Stimulated activated CD8-positive, alpha-beta memory T cell treated with anti-CD3 and anti-CD28 coated beads, Interleukin-7, amount 100 ng/mL, for 24 hours (primary cell): ENCODE results near the gene CD276.
"Not testable (repeated sequence)": the region's sequence is repeated elsewhere in the genome, so short reads cannot be mapped to it uniquely, and the experiment has no call there.

ENCODE experiments used
- DNase-seq: peaks from one replicate; pipeline ENCODE4 v3.0.0-alpha.2; 2020; ENCODE audit warnings: low read depth

The CD276 gene

DNA sequence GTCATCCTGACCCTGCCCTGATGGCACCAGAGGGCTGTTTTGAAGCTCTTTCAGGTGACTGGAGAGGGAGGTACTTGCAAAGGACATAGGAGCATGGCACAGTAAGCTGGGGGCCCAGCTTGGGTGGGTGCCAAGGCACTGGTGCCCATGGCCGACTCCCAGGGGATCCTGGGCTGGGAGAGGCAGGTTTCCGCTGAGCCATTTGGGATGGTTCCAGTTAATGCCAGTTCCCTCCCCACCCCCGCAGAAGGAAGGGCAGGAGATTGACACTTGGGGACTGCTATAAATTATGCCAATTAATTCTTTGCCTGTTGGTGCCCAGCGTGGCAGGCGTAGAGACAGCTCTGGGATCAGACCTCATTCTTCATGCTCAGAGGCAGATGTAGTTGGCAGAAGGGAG, 26.1 kb downstream of the CD276 start:
- DNase-seq: no peak

DNA sequence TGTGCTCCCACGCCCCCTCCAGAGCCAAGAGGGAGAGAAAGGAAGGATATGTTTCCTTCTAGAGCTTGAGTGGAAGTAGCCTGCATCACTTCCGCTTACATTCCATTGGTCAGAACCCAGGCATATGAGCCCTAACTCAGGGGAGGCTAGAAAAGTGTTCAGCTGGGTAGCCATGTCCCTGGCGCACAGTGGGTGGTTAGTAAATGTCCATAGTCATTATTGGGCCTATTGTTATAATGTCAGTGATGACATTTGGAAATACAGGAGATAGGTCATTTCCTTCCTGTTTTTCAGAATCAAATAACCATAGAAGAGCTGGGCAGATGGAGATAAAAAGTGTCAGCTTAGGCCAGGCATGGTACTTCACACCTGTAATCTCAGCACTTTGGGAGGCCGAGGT, 27.3 kb downstream of the CD276 start:
- DNase-seq: no peak

DNA sequence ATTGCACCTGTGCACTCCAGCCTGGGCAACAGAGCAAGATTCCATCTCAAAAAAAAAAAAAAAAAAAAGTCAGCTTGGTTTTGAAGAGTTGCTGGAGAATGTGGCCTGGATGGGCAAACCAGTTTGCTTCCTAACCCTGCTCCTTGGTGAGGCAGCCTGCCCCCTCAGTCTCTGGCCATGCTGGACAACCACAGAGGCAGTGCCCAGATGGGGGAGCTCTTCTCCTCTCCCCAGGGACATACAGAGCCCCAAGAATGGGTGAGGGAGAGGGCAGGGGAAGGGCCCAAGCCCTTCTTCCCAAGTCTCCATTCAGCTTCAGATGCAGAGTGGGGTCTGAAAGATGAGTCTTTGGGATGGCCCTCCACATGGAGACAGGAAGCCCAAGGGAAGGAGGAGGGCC, 27.9 kb downstream of the CD276 start:
- no peak for DNase-seq

DNA sequence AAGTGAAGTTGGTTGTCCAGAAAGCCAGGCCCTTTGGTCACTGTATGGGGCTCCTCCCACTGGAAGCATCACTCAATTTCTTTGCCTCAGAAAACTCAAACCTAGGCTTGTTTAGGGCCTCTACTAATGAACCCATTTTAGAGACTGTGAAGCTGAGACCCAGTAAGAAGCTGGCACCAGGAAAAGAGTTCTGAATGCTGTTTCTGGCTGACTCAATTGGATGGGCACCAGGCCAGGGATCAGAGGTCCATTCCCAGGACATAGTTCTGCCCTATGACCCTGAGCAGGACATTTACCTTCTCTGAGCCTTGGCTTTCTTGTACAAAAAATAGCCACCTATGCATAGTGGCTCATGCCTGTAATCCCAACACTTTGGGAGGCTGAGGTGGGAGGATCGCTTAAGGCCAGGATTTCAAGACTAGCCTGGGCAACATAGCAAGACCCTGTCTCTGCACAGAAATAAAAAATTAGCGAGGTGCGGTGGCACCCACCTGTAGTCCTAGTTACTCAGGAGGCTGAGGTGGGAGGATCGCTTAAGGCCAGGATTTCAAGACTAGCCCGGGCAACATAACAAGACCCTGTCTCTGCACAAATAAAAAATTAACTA, 30.6 kb downstream of the CD276 start:
- no peak for DNase-seq

DNA sequence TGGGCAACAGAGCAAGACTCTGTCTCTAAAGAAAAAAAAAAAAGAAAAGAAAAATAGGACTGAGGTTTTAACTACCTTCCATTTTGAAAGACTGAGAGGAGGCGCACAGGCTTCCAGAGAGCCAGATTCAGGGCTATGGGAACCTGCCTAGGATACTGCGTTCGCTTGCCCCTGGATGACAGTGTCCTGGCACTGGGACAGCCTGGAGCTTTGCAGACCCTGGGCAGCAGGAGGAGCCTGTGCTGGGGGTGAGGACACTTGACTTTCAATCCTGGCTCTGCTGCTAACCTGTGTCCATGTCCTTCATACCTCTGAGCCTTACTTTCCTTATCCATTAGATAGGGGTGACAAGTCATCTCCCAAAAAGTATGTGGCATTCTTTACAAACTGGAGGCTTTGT, 31.2 kb downstream of the CD276 start:
- no peak for DNase-seq

DNA sequence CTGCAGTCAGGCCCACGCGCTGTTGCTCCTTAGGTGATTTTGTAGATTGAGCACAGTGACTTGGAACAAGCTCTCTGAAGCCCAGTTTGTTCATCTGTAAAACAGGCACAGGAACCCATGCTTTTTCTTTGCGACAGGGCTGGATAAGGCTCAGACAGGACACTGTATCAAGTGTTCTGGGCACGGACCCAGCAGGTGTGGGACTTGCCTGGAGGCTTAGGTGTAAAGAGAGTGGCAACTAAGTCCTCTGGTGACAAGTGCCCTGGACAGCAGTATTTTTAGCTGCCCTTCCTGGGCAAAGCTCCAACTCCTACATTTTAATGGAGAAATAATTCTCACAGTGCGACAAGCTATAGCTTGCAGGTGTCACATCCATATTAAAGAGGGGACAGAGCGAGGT, 32.2 kb downstream of the CD276 start:
- no peak for DNase-seq

DNA sequence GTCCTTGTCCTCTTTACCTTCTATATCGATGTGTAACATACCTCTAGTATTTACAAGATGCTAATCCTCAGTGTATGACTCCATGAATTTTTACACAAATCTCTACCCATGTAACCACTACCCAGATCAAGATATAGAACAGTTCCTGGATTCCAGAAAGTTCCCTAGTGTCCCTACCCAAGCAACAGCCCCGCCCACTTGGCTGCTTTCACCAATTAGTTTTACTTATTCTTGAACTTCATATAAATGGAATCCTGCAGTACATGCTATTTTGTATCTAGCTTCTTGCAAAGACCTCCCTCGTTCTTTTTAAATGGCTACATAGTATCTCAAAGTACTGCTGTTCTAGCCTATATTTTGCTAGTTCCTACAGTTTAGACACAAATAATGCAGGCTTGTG, 33.0 kb downstream of the CD276 start:
- DNase-seq: no peak

DNA sequence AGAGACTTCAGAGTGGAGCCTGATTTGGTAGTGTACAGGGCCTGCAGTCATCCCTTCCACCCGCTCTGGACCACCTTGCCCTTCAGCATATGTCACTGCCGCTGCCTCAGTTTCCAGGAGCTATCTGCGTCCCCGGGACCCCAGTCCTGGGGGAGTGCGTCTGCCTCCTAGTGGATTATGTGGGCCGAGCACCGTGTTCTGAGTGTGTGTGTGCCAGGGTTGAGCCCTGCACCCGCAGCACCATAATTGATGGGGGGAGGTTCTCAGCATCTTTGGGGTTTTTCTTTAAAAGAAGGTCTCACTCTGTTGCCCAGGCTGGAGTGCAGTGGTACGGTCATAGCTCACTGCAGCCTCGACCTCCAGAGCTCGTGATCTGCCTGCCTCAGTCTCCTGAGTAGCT, 33.6 kb downstream of the CD276 start:
- no peak for DNase-seq

DNA sequence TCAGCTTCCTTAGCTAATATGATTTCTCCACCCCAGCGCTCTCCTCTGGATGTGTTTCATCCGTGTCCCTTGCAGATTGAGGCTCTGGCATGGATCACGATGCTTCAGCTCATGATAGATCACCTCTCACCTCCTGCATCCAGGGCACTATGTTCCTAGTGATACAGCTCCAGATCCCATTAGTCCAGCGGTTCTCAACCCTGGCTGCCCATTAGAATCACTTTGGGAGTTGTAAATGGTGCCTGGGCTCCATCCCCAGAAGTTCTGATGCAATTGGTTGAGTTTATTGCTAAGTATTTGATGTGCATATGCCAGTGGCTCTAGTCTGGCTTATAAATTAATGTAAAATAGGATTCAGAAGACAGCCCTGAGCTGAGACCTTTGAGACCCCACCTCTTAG, 34.5 kb downstream of the CD276 start:
- no peak for DNase-seq

DNA sequence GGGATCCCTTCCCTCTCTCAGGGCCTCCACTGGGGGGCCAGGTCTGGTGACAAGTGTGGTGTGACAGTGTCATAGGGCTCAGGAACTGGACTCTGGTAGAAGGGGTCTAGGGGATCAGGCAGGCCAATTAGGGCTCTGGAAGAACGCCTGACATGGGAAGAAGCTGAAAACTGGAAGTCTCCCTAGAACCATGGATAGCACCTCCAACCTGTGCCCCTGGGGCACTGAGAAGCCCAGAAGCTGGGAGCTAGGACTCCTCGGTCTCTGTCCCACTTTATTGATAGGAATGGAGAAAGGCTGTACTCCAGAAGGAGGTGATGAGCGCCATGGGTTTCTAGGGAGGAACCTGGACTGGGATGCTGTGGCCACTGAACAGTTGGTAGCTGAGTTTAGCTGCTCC, 38.2 kb downstream of the CD276 start:
- no peak for DNase-seq

DNA sequence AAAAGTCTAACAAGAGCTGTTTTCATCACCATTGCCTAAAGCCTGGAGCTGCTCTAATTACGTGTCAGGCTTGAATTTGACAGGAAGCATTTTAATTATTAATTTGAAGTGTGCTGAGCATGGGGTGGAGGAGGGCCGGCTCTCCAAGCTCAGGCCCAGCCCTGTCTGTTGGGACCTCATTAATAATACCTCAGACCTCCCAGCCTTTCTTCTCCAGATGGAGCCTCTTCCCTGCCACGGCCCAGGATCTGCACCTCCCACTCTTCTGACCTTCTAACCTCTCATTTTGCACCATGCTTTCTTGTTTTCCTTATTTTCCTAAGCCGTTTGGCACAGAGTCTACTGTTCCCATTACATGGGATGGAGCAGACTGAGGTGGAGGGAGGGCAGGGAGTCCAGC, 39.0 kb downstream of the CD276 start:
- no peak for DNase-seq

DNA sequence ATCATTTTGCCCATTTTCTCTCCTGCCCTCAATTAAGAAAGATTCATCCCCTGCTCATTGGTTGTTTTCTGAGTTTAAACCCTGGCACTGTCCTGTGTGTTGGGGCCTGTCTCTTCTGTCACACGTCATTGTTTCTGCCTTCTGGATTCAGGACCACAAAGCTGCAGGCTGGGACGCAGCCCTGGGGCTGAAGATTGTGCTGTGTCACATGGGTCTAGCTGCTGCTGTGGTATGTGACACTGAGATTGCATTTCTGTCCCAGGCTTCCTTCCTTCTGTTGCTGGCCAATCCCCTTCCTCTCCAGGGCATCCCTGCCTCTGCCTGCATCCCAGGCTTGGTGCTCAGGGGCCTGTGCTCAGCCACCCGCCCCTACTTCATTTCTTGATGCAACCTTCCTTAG, 40.0 kb downstream of the CD276 start:
- DNase-seq: no peak

DNA sequence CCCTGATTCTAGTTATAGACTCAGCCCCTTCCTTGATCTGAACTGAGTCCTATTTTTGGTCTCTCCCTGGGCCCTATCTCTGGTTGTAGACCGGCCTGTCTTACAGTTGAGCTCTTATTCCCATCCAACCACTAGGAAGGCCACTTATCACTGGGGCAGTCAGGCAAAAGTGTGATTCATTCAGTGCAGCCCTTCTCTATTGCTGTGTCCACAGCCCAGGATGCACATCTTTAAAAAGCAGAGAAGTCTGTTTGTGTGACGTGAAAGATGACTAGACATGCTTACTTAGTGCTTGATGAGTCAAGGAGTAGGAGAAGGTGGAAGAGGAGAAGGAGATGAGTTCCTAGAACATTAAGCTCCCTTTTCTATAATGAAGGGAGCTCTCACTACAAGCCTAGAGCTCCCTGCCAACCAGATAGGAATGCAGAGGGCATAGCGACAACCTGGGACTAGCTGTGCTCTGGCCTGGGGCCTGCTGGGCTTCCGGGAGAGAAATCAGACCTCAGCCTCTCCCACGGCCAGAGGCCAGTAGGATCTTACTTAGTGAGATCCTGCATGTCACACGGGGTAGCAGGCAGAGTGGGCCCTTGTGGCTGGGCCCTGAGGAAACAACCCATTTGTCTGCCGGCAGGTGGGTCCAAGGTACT, 43.3 kb downstream of the CD276 start:
- DNase-seq: no peak

DNA sequence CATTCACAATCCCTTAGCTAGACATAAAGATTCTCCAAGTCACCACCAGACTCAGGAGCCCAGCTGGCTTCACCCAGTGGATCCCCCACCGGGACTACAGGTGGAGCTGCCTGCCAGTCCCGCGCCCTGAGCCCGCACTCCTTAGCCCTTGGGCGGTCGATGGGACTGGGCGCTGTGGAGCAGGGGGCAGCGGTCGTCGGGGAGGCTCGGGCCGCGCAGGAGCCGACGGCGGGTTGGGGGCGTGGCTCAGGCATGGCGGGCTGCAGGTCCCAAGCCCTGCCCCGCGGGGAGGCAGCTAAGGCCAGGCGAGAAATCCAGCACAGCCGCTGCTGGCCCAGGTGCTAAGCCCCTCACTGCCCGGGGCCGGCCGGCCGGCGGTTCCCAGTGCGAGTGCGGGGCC, 47.9 kb downstream of the CD276 start:
- DNase-seq: not testable (repeated sequence)

DNA sequence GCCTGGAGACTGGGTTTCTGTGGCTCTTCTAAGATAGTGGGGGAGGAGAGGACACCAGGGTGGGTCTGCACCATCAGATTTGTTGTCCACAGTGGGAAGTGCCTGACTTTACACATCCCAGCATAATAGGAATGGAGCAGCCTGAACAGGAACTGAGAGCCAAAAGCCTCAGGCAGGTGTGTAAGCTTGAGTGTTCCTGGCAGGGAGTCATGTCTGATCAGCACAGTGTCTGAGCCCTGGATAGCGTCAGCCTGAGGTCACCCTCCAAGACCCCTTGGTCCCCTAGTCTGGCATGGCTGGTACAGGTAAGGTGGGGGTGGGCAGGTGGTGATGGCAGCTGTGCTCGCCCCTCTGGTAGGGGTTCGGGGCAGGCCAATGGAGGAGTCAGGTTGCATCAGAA, 48.7 kb downstream of the CD276 start:
- no peak for DNase-seq

DNA sequence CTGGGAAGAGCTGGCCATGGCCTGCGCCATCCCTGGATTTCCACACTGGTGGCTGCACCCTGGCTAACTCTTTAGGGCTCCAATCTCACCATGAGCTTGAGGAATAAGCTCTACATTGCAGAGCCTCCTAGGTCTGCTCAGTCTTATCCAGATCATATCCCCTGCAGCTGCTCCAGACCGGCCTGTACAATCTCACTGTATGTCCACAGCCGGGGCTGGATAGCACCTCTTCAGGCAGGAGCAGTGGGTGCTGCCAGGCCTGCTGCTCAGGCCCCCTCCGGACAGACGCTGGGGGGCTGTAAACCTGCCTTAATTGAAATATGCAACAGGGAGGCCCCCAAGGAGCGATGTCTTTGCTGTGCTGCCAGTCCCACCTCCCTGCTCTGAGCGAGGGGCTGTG, 53.4 kb downstream of the CD276 start:
- DNase-seq: no peak

DNA sequence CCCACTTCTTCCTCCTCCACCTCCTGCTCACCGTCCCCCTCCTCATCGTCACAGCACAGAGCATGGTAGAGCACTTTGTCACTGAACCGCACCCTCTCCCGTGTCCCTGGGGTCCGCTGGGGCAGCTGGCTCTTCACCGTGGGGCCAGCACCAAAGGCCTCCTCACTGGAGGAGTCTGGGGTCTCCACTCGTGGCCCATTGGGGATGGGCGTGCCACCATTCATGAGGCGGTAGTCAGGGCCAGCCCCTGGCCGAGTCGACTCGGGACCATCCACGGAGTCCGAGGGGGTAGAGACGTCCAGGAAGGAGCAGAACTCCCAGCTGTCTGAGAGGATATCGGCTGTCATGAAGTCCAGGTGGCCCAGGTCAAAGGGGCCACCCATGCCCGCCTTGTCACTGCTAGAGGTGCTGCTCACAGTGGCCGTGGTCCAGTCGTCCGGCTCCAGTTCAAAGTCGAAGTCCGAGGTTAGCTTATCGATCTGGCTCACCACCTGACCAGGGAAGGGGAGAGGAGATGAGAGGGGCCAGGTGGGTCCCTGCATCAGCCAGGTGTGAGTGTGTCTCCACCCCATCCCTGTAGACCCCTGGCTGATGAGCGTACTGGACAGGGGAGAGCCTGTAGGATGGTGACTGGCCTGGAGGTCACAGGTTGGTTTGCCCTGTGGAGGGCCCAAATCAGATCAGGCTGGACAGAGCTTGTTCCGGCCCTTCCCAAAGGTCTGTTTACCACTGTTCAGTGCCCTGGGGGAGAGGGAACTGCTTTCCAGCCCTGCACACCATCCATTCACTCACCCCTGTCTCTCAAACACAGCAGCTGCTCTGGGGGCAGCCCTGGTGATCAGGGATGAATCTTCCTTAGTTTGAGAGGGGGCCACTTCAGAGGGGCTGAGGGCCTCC, 56.2 kb downstream of the CD276 start:
- DNase-seq: no peak

DNA sequence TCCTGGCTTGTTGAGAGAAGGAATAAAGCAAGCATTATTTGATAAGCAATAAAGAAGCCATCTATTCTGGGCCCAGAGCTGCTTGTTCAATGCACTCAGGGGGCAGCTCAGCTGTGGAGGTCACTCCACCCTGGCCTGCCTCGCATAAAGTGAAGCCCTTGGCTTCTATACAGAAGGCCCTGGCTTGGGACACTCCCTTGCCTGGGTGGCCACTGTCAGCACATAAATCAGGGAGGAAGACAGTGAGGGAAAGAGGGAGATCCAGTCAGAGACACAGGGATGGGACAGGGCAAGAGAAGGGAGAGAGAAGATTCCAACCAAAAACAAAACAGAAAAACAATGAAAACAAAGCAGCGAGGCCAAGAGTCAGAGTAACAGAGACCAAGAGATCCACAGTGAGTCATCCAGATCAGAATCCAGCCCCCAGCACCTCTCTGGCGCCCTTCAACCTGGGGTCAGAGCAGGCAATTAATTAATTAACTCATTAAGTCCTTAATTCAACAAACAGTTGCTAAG, 57.2 kb downstream of the CD276 start:
- DNase-seq: no peak

DNA sequence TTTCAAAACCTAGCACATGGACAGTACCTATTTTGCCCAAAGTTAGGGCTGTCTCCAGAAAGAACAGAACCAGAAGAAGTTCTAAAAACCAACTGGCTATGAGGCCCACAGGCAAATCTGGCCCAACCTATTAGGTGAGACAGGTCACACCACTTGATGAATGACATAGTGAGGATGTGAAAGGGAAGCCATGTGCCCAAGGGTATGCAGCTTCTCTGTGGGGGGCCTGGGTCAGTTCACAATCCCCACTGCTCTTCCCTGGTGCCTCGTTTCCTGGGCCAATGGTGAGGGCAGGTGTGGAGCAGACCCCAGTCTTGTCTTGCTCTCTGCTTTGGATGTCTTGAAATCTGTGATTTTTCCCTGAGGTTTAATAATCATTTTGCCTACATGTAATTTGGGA, 60.1 kb downstream of the CD276 start:
- no peak for DNase-seq

DNA sequence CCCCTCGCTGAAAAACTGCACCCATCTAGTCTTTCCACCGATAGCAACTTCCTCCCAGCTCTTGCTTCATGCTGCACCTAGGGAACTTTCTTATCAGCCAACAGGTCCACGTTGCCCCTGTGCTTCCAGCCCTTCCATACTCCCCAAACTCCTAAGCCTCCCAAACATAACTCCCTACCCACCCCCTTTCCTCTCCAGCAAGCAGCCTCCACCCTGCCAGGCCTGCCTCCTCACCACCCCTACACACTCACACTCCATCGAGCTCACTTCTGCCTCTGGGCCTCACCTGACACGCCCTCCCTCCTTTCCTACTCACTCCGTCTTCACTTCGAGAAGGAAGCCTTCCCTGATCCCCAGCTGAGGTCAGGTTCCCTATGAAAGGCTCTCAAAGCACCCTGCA, 60.9 kb downstream of the CD276 start:
- DNase-seq: no peak

DNA sequence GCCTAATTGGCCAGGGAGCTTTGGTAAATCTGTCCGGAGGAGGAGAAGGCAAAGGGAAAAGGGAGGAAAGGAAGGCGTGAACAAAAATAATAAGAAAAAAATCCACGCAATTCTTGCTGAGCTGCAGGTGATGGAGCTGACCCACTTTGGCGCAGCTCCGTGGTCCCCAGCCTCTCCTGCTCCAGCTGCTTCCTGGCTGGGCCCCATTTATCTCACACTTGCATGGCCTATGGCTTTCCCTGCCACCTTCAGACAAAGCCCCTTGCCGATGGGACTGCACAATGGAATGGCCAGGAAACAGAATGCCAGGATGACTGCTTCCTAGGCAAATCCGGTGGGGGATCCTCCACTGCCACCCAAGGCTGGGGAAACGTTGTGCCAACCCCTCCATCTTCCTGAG, 62.1 kb downstream of the CD276 start:
- no peak for DNase-seq

DNA sequence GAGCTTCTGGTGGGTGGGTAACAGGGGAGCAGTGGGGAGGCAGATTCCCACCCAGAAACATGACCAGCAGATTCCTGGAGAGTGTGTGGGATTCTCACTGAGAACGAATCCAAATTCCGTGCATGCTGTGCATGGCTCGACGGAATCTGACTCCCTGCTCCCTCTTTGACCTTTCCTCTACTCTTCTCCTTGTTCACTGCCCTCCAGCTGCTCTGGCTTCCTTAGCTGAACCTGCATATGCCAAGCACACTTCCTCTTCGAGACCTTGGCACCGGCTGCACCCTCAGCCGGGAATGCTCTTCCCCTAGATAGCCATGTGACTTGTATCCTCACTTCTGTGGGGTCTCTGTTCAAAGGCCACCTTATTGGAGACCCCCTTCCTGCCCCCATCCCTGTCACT, 62.7 kb downstream of the CD276 start:
- no peak for DNase-seq
